ENCODE data around the gene RAP2B. TPM values are rescaled to one million over a fixed set of nuclear protein-coding genes. Genes with fewer than 3 reads are reported as not detected.

Gene RAP2B
- total and polyA plus RNA-seq, 2 of the 13 experiments (the other 11 are each of a cell fraction or from before 2014, with no cell fraction given) = 6.4 to 7.1 TPM

DNA sequence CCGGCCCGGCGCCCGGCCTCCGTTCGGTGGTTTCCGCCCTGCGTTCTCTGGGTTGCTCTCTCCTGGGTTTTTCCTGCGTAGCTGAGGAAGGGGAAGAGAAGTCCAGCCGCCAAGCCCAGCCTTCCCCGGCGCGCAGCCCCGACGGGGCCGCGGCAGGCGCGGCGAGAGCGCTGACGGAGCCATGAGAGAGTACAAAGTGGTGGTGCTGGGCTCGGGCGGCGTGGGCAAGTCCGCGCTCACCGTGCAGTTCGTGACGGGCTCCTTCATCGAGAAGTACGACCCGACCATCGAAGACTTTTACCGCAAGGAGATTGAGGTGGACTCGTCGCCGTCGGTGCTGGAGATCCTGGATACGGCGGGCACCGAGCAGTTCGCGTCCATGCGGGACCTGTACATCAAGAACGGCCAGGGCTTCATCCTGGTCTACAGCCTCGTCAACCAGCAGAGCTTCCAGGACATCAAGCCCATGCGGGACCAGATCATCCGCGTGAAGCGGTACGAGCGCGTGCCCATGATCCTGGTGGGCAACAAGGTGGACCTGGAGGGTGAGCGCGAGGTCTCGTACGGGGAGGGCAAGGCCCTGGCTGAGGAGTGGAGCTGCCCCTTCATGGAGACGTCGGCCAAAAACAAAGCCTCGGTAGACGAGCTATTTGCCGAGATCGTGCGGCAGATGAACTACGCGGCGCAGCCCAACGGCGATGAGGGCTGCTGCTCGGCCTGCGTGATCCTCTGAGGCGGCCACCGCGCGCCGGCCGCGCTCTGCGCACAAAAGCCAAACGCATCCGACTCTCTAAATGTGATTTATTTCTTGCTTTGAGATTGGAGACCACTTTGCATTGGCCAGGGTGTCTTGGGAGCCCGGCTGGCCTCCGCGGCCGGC is 727 bp downstream of the RAP2B start (continued):
- TF ChIP-seq, protein P1, sequence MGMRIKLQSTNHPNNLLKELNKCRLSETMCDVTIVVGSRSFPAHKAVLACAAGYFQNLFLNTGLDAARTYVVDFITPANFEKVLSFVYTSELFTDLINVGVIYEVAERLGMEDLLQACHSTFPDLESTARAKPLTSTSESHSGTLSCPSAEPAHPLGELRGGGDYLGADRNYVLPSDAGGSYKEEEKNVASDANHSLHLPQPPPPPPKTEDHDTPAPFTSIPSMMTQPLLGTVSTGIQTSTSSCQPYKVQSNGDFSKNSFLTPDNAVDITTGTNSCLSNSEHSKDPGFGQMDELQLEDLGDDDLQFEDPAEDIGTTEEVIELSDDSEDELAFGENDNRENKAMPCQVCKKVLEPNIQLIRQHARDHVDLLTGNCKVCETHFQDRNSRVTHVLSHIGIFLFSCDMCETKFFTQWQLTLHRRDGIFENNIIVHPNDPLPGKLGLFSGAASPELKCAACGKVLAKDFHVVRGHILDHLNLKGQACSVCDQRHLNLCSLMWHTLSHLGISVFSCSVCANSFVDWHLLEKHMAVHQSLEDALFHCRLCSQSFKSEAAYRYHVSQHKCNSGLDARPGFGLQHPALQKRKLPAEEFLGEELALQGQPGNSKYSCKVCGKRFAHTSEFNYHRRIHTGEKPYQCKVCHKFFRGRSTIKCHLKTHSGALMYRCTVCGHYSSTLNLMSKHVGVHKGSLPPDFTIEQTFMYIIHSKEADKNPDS (CRISPR knock-in tag; IDR thresholded peaks at IDR 0.05) = peak; percentile 31; the same call in 1 of the 2 replicates
- TF ChIP-seq, protein P2, sequence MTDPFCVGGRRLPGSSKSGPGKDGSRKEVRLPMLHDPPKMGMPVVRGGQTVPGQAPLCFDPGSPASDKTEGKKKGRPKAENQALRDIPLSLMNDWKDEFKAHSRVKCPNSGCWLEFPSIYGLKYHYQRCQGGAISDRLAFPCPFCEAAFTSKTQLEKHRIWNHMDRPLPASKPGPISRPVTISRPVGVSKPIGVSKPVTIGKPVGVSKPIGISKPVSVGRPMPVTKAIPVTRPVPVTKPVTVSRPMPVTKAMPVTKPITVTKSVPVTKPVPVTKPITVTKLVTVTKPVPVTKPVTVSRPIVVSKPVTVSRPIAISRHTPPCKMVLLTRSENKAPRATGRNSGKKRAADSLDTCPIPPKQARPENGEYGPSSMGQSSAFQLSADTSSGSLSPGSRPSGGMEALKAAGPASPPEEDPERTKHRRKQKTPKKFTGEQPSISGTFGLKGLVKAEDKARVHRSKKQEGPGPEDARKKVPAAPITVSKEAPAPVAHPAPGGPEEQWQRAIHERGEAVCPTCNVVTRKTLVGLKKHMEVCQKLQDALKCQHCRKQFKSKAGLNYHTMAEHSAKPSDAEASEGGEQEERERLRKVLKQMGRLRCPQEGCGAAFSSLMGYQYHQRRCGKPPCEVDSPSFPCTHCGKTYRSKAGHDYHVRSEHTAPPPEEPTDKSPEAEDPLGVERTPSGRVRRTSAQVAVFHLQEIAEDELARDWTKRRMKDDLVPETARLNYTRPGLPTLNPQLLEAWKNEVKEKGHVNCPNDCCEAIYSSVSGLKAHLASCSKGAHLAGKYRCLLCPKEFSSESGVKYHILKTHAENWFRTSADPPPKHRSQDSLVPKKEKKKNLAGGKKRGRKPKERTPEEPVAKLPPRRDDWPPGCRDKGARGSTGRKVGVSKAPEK (CRISPR knock-in tag; IDR thresholded peaks at IDR 0.05; ENCODE audit: borderline replicate concordance) = peak; percentile 81; the same call in 1 of the 2 replicates
- peak; percentile 68; the same call in 1 of the 2 replicates for TF ChIP-seq ARID2 (CRISPR knock-in tag; IDR thresholded peaks at IDR 0.05; ENCODE audit: borderline replicate concordance)
- 0 out of 2 replicates have a peak, but pooled peaks have one; percentile 3 for TF ChIP-seq ZNF234 (CRISPR knock-in tag; conservative IDR thresholded peaks at IDR 0.05)
- TF ChIP-seq HES4 (CRISPR knock-in tag; IDR thresholded peaks at IDR 0.05; ENCODE audit: borderline replicate concordance) = 0 out of 2 replicates have a peak, but pooled peaks have one; percentile 32
- TF ChIP-seq, protein P3, sequence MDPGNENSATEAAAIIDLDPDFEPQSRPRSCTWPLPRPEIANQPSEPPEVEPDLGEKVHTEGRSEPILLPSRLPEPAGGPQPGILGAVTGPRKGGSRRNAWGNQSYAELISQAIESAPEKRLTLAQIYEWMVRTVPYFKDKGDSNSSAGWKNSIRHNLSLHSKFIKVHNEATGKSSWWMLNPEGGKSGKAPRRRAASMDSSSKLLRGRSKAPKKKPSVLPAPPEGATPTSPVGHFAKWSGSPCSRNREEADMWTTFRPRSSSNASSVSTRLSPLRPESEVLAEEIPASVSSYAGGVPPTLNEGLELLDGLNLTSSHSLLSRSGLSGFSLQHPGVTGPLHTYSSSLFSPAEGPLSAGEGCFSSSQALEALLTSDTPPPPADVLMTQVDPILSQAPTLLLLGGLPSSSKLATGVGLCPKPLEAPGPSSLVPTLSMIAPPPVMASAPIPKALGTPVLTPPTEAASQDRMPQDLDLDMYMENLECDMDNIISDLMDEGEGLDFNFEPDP (CRISPR knock-in tag; conservative IDR thresholded peaks at IDR 0.05) = no peak
- TF ChIP-seq, protein P4, sequence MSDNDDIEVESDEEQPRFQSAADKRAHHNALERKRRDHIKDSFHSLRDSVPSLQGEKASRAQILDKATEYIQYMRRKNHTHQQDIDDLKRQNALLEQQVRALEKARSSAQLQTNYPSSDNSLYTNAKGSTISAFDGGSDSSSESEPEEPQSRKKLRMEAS (IDR thresholded peaks at IDR 0.05) = peak; percentile 16; the same call in 1 of the 2 replicates
- no peak for TF ChIP-seq CEBPB (IDR thresholded peaks at IDR 0.05; ENCODE audit: borderline replicate concordance, low read depth, low read length)
- TF ChIP-seq ZNF33B (CRISPR knock-in tag; IDR thresholded peaks at IDR 0.05) = peak; percentile 11; the same call in 1 of the 2 replicates
- TF ChIP-seq ATM (IDR thresholded peaks at IDR 0.05; ENCODE audit: borderline replicate concordance) = no peak
- TF ChIP-seq, protein P5, sequence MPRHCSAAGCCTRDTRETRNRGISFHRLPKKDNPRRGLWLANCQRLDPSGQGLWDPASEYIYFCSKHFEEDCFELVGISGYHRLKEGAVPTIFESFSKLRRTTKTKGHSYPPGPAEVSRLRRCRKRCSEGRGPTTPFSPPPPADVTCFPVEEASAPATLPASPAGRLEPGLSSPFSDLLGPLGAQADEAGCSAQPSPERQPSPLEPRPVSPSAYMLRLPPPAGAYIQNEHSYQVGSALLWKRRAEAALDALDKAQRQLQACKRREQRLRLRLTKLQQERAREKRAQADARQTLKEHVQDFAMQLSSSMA (CRISPR knock-in tag; IDR thresholded peaks at IDR 0.05) = 0 out of 2 replicates have a peak, but pooled peaks have one; percentile 20
- no peak for TF ChIP-seq NFATC3 (CRISPR knock-in tag; IDR thresholded peaks at IDR 0.05)
- TF ChIP-seq ZBTB42 (CRISPR knock-in tag; IDR thresholded peaks at IDR 0.05) = peak; percentile 73; the same call in 1 of the 2 replicates
- no peak for TF ChIP-seq POLR2AphosphoS5 (IDR thresholded peaks at IDR 0.05; ENCODE audit: low read depth, low read length)
- TF ChIP-seq PRMT3 (CRISPR knock-in tag; IDR thresholded peaks at IDR 0.05; ENCODE audit: borderline replicate concordance, low read depth) = no peak
- TF ChIP-seq RXRA (CRISPR knock-in tag; IDR thresholded peaks at IDR 0.05) = peak; percentile 20; the same call in 1 of the 2 replicates
- 0 out of 2 replicates have a peak, but pooled peaks have one; percentile 40 for TF ChIP-seq ZNF274 (CRISPR knock-in tag; IDR thresholded peaks at IDR 0.05)
- TF ChIP-seq U2AF1 (optimal IDR thresholded peaks at IDR 0.05; ENCODE audit: low read depth, low read length) = peak; percentile 15
